Measurements from ENCODE around the gene PINK1.
"Not testable (repeated sequence)": the region's sequence is repeated elsewhere in the genome, so short reads cannot be mapped to it uniquely, and the experiment has no call there.

PINK1 gene

DNA sequence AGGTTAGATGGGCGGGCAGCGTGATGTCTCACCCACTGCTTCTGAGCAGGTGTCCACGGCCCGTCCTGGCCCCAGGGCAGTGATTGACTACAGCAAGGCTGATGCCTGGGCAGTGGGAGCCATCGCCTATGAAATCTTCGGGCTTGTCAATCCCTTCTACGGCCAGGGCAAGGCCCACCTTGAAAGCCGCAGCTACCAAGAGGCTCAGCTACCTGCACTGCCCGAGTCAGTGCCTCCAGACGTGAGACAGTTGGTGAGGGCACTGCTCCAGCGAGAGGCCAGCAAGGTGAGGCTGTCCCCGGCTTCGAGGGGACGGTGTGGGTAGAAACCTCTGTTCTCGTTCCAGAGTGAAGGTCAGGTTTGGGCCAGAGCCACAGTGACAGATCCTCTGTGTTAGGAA lies 15.7 kb downstream of the PINK1 start:
- DNase-seq, result no peak

DNA sequence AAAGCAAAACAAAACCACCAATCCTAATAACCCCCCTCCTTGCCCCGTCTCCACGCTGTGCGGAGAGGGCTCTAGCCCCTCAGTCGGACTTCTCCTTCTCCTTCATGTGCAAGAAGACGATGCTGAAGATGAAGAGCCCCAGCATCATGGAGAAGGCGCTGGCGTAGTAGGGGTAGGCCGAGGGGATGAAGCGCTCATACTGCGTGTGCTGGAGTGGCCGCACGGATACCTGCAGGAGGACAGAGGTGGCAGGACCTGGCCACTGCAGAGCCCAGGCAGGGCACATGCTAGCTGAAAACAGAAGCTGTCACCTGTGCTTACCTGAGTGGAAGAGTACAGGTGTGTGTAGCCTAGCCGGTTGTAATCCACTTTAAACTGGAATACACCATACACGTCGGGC lies 19.0 kb downstream of the PINK1 start:
- no peak for DNase-seq

DNA sequence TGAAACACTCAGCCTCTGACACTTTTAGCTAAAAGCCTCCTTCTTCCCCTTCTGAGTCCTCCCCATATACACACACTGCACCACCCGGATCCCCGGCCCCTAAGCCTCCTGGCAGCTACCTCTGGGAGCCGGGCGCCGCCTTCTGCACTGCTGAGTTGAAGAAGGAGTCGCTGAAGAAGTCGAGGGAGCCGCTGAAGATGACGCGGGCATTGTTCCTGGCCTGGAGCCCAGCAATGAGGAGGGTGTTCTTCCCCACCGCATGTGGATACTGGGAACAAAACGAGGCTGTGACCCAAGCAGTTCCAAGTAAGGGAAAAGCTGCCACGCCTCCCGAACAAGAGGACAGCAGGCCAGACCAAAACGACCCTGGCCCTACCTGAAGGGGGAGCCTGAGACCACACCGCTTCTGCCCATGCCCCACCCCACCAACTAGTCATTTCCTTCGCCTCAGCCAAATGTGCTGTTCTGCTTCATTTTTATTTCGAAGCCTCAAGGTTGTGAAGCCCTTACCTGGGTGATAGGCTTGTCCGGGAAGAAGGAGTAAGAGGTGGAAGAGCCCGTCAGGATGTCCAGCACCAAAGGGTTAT lies 20.9 kb downstream of the PINK1 start:
- no peak for DNase-seq

DNA sequence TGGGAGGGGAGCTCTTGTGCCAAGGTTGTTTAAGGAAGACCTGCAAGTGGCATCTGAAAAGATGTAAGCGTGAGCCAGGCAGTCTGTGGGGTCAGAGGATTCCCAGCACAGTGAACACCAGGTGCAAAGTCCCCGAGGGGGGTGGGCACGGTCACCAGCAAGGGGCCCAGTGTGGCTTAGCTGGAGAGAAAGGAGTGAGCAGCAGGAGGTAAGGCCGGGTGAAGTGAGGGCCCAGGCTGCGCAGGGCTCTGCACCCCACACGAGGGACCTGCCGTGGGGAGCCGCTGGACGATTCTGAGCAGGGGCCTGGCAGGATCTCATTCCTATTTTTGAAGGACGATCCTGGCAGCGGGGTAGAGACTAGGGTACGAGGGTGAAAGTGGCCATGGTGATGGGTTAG lies 23.8 kb downstream of the PINK1 start:
- no peak for DNase-seq

DNA sequence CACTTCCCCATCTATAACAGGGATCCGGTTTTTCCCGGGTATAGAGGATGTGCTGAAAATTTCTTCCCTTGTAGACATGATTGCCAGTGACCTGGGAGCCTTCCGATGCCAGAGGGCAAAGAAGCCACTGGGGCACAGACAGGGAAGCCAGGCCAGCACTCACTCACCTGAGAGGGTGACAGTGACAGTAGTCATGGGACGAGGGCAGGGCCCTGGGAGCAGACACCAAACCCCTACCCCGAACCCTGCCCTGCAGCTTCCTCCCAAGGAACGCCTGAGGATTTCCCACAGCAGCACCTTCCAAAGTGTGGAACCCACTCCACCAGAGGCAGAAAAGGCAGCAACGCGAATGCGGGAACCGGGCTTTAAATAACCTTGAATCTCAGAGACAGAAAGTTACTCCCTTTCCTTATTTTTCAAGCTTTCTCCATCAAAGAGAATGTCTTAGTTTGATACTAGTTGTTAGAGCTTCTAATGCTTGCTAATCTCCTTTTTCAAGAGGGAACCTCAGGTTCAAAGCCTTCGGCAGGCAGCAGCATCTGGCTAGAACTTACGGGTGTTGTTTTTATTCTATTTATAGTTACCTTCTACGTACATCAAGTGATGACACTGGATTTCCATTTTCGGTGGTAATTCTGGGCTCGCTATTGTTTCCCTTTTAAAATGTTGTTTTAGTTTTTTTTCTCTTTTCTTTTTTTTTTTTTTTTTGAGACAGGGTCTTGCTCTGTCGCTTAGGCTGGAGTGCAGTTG lies 25.1 kb downstream of the PINK1 start:
- no peak for DNase-seq

DNA sequence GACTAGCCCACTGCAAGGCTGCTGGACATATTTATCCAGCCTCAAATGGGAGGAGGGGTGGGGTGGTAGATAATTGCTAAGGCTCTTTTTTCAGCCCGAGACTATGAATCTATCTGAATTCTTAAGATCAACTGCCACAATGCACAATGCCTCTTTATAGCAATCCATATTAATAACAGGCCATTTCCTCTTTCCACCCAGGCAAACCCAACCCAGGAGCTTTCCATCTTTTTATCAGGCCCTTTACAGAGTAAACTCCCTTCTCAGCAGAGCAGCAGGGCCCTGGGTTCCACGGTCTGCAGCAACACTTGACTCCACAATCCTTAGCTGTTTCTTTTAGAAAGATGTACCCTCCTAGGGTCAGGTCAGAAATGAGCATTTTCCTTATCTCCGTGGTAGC lies 27.1 kb downstream of the PINK1 start:
- DNase-seq, result no peak

DNA sequence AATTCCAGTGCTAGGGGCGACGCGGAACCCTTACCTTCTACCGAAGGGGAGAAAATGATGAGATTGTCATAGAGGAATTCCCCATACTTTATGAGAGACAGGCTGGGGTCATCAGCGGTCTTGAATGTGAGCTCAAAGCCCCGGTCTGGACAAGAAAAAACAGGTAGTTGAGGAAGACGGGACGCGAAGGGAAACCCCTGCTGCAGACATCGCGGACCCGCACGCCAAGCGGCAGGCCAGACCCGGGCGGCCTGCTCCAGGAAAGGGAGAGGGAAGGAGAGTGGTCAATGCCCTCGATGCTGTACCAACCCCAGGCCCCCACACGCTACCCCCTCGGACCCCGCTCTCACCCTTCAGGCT lies 27.6 kb downstream of the PINK1 start:
- peak; percentile 19 for DNase-seq

DNA sequence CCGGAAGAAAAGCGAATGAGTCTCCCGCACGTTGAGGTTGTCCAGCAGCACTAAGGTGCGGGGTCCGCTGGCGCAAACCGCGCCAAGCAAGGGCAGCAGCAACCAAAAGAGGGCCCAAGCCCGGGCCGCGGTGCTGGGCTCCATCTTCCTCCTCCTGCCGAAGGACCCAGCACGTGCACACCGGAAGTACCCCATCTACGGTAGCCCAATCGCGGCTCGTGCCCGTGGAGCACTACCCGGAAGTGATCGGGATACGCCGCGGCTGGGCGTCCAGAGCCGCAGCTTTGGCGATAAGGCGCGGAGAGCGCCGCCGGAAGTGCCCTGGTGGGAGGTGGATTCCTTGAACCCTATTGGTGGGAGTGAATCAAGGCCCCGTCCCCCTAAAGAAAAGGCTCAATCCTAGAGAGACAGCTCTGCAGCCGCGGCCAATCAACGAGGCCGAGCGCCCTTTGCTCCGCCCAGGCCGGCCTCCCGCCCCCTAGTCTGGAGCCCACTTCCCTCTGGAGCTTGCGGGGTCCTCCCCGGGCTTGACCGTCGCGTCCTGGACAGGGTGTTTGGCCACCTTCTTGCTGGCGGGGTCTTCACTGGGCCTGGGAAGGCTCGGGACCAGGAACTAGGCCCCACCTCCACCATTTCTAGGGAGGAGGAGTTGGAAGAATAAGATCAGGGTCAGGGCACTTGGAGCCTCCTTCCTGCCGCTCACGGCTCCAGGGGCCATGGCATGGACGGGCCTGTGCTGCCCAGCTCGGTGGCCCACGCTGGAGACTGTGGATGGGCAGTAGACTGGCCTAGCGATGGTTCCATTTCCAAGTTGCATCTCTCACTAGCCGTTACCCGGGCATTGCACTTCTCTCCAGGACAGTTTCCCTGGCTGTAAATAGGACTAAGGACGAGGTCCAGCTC lies 28.2 kb downstream of the PINK1 start, which contains the start of gene DDOST:
TSS of gene DDOST (minus strand) at position 163 of the 903 bp plus-strand sequence. CDS start at position 144, 19 bp downstream.
- DNase-seq, result peak; percentile 96

DNA sequence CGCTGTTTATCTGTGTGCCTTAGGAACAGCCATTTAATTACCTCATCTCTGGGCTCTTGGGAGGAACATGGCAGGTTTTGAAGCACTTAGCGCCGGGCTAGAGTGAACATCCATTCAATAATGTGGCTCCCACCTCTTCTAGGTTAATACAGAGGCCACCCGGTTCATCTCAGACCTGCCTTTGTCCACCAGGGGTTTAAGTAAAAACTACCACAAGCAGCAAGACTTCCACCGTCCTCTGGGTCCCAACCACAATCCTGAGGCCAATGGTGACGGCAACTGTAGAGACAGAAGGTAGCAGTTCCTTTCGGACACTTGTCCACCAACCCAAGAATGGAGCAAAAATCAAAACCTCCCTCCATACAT lies 28.8 kb downstream of the PINK1 start:
- DNase-seq, result no peak

DNA sequence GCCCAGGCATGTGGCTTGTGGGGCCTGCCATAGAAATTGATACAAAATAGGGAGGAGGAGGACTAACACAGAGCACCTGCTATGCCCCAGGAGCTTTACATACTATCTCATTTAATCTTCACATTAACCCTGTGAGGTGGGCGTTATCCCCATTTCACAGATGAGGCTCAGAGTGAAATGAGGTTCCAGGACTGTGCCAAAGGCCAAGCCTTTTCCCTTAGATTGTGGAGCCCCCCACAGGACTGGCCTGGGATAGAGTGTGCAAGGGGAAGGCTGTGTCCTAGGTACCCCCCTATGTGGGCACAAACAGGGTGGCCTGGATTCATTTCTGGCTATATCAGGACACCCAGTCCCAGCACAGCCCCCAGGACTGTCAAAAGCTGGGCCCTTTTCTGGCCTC lies 30.1 kb downstream of the PINK1 start:
- DNase-seq, result no peak

DNA sequence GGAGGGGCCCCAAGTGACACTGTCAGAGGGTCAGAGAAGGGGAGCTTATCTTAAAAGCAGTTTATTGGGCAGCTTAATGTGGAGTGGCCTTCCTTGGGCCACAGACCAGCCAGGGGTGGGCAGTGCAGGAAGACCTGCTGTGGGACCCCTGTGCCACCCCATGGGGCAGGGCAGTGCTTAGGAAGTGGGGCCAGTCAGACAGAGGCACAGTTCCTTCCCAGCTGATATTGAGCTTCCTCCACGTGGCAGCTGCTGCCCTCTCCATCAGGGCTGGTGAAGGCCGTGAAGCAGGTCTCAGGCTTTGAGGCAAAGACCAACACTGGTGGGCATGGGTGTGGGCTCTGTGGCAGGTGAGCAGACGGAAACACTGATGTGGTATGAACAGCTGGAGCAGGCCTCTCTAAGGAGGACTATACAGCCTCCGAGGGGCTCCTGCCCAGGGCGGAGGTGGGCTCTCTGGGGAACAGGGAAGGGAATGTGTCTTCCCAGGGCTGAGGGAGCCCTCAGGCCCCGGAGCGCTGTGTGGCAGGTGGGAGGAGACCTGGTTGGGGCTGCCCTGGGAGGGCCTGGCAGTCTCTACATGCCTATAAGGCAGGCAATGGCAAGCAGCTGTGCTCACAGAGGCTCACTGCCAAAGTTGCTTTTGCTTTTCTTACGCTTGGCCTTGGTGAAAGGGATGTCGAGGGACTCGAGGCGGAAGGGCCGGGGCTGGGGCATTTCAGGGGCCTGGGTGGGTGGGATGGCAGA lies 30.9 kb downstream of the PINK1 start:
- DNase-seq, result no peak

DNA sequence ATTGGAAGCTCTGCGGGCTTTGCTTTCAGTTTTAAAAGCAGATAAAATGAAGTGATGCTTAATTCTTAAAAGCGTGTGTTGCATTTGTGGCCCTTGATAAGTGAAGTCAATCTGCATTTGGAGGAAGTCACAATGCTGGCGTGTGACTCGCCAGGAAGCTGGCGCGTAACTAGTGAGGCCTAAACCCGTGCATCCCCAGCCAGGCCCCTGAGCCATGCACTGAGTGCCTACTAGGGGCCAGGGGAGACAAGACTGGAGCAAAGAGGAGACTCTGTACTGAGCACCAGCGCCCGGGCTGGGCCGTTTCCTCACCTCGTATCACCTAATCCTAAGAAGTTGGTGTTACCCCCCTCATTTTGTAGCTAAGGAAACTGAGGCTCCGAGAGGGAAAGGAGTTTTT lies 32.5 kb downstream of the PINK1 start:
- no peak for DNase-seq

DNA sequence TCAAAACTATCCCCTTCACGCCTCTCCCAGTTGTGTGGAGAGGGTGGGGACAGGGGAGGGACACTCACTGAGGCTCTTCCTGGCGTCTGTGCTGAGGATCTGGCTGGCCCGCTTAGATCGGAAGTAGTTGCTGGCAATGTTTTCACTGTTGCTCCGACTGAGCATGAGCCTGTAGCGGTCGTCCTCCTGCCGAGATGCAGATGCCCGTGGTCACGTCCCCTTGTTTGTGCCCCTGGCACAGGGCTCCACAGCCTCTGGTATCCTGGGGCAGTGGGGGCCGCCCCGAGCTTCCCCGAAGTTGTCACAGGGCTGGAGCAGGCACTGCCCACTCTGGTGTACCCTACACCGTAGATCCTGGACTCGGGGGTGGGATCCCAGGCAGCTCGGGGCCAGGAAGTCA lies 32.9 kb downstream of the PINK1 start:
- DNase-seq, result no peak

DNA sequence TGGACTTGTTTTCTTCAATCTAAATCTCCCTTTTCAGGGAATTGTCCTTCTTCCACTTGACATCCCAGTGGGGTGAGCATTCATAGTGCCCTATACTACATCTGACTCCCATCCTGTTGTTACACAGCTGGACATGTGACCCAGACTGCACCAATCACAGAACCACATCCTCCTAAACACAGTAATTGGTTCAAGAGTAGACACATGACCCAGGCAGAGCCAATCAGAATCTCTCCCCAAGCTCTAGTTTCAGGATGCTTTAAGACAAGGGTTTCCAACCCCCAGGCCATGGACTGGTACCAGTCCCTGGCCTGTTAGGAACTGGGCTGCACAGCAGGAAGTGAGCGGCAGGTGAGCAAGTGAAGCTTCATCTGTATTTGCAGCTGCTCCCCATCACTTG lies 33.5 kb downstream of the PINK1 start:
- DNase-seq, result no peak

DNA sequence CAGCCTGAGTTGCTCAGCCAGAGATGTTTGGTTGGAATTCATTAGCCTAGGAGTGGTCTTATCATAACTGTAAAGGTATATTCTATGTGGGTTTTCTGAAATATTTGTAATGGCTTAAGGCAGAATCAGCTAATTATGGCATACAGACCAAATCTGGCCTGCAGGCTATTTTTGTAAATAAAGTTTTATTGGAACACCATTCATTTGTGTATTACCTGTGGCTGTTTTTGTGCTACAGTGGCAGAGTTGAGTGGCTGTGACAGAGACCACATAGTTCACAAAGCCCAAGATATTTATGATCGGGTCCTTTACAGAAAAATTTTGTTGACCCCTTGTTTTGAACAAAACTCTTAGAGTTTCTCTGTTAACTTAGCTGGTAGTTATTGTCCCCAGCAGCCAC lies 35.3 kb downstream of the PINK1 start:
- DNase-seq, result no peak

DNA sequence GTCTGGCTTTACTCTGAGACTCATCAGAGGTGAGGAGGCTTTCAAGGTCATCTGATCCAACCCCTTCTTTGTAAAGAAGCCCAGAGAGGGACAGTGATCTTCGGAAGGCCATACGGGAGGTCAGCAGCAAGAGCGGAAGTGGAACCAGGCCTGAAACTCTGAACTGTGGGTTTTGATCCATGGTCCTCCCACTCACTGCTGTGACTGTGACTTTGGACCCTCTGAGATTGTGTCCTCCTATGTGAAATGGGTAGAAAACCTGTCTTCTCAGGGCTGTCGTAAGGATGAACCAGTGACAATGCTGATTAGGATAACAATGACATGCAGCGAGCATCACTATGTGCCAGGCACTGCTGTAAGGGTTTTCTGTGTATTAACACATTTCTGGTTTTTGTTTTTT lies 37.7 kb downstream of the PINK1 start:
- DNase-seq, result no peak

DNA sequence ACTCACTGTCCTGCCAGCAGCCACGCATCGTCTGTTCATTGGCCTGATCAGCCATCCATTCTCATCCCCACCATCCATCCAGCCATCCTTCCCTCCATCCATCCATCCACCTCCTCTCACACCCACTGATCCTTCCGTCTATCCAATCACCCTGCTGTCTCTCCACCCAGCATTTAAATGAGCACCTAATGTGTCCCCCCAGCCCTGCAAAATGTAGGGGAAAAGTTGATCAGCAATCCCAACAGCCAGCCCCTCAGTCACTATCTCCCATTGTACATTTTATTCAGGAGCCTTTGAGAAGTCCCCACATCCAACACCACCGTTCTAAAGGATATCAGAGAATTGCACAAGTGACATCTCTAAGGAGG lies 39.0 kb downstream of the PINK1 start:
- no peak for DNase-seq

DNA sequence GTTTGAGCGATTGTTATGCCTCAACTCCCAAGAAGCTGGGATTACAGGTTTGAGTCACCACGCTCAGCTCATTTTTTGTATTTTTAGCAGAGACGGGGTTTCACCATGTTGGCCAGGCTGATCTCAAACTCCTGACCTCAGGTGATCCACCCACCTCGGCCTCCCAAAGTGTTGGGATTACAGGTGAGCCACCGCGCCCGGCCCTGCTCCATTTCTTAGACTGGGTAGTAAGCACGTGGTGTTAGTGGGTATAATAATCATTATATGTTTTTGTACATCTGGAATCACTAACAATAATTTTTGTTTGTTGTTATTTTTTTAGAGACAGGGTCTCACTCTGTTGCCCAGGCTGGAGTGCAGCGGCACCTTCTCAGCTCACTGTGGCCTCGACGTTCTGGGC lies 40.4 kb downstream of the PINK1 start:
- not testable (repeated sequence) for DNase-seq

DNA sequence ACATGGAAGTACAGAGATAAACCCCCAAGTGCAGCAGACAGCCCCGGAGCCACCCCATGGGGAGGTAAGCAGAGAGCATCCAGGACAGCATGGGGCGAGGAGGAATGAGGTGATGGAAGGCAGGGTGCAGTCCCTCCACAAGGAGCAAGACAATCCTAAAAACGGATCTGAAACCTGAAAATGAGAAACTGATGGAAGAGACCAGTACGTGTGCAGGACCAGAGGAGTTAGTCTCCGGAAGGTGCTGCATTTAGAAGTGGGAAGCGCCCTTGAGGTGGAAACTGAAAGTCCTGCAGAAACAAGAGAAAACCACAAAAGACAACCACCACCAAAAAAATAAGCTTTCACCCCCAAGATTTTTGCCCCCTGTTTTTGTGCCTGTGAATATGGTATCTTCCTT lies 45.3 kb downstream of the PINK1 start:
- no peak for DNase-seq

DNA sequence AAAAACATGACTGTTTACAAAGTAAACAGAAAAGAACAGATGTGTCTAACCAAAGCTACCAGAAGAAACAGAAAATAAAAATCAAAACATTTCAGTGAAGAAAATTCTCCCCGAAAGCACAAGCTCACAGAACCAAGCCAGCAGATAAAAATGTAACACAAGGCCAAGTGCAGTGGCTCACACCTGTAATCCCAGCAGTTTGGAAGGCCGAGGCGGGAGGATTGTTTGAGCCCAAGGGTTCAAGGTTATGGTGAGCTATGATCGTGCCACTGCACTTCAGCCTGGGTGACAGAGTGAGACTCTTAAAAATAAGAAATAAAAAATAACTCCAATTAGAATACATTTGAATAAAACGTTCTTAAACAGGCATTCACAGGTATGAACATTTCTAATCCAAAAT lies 47.0 kb downstream of the PINK1 start:
- no peak for DNase-seq

DNA sequence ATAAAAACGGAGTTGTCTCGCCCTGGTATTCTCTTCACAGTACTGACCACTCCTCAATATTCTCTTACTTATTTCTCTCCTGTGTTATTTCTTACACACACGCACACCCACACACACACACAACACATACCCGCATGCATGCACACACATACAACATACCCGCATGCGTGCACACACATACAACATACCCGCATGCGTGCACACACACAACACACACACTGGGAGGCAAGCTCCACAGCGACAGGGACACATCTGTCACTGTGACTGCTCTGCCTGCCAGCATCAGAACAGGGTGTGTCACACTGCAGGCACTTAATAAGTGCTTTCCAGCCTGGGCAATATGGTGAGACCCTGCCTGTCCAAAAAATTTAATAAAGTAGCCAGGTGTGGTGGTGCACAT lies 48.7 kb downstream of the PINK1 start:
- DNase-seq, result no peak

DNA sequence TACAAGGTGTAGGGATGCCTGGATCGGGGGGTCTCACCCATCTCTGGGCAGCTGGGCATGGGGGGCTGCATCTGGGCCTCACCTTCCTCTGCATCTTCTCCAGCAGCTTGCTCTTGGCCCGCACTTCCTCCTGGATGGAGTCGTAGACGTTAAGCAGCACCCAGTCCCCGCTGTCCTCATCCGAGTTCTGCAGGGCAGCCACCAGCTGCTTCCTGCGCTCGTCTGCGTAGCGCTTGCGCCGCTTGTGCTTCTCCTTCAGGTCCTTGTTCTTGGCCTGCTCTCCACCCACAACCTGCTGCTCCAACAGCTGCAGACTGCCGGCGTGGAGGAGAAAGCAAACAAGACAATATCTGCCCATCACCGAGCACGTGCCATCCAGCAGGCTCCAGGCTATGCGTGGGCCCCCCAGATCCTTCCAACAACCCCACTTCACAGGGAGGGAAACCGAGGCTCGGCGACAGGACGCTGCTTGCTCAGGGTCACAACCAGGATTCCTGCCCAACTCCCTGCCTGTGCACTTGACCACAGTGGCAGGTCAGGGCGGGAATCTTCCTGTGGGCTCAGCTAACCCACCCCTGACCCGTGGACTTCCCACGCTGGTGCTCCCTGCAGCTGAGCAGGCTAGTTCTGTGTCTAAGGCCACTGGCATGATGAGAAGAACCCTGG lies 49.4 kb downstream of the PINK1 start:
- no peak for DNase-seq

DNA sequence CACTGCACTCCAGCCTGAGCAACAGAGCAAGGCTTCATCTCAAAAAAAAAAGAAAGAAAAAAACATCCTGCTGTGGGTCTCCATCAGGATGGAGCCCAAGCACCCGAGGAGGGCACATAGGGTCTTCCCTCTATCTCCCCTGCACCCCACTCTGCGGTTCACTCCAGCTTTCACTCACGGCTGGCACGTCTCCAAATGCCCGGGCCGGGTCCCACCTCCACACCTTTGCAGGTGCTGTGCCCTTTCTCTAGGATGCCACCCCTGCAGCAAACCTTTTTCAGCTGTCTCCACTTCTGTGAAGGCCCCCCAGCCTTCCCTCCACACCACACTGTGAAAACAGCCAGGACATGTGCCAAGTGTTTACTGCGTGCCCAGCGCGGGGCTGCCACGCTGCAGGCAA lies 50.4 kb downstream of the PINK1 start:
- no peak for DNase-seq
